GM10266 (cell line): ENCODE data around the gene P2RY2.

Source experiments
- DNase-seq: peaks from one replicate; pipeline ENCODE4 v3.0.0; 2012; ENCODE audit errors: extremely low spot score
- TF ChIP-seq, protein P1 (sequence below): IDR thresholded peaks from 2 replicates; pipeline ENCODE4 v1.5.1; 2012; ENCODE audit warnings: mild to moderate bottlenecking, low read depth; ENCODE audit not compliant: control insufficient read depth, insufficient read depth; ENCODE audit errors: missing control alignments

Gene P2RY2

DNA sequence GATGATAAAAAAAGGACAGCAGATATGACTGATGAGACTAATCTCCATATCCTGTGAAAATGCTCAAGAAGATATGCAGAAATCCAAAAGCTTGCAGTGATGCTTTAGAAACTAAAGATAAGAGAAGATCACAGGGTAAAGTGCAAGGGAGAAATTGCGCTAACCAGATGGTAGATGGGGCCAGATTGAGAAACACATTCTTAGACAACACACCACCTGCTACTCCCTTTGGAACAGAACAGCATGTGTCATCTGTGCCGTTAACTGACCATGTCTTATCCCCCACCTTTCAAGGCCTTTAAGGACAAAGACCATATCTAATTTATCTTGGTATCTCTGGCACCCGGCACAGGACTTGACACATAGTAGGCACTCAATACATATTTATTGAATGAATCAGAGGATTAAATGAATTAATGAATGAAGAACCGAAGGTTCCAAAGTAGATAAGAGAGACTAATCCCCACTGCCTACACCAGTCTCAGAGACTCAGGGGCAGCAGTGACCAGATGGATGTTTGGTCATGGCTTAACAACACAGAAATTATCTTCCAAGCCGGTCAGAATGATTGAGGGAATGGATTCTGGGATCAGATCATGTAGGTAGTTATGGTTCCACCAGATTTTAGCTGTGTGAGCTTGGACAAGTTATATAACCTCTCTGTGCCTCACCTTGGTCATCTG, 12.3 kb upstream of the P2RY2 start:
- no peak for DNase-seq
- TF ChIP-seq, protein P1, sequence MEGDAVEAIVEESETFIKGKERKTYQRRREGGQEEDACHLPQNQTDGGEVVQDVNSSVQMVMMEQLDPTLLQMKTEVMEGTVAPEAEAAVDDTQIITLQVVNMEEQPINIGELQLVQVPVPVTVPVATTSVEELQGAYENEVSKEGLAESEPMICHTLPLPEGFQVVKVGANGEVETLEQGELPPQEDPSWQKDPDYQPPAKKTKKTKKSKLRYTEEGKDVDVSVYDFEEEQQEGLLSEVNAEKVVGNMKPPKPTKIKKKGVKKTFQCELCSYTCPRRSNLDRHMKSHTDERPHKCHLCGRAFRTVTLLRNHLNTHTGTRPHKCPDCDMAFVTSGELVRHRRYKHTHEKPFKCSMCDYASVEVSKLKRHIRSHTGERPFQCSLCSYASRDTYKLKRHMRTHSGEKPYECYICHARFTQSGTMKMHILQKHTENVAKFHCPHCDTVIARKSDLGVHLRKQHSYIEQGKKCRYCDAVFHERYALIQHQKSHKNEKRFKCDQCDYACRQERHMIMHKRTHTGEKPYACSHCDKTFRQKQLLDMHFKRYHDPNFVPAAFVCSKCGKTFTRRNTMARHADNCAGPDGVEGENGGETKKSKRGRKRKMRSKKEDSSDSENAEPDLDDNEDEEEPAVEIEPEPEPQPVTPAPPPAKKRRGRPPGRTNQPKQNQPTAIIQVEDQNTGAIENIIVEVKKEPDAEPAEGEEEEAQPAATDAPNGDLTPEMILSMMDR: no peak

DNA sequence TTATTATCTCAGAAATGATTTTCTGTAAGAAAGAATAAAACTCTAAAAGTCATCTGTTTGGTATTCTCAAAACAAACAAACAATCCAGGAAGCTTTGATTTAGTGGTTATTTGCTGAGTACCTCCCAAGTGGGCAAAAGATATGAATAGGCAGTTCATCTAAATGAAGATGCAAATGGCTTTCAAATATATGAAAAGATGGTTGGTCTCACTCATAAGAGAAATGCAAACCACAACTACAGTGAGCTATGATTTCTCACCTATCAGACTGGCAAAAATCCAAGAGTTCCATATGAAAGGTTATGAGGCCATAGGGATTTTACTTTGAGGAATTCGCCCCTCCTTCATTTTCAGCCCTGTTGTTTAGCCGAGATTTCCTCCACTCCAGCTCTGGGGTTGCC, 11.3 kb upstream of the P2RY2 start:
- no peak for DNase-seq
- TF ChIP-seq, protein P1: no peak

DNA sequence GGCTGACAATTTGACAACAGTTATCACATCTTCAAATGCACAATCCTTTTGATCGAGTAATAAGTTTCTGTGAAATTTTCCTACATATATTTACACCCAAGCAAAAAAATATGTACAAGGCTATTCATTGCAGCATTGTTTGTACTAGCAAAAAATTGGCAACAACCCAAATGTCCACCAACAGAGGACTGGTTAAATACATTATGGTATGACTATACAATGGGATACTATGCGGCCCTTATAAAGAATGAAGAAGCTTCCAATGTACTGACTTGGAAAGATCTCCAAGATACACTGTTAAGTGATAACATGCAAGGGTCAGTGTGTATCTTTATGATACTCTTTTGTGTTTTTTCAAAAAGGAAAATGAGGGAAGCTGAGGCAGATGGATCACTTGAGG, 8.2 kb upstream of the P2RY2 start:
- DNase-seq: no peak
- TF ChIP-seq, protein P1: no peak

DNA sequence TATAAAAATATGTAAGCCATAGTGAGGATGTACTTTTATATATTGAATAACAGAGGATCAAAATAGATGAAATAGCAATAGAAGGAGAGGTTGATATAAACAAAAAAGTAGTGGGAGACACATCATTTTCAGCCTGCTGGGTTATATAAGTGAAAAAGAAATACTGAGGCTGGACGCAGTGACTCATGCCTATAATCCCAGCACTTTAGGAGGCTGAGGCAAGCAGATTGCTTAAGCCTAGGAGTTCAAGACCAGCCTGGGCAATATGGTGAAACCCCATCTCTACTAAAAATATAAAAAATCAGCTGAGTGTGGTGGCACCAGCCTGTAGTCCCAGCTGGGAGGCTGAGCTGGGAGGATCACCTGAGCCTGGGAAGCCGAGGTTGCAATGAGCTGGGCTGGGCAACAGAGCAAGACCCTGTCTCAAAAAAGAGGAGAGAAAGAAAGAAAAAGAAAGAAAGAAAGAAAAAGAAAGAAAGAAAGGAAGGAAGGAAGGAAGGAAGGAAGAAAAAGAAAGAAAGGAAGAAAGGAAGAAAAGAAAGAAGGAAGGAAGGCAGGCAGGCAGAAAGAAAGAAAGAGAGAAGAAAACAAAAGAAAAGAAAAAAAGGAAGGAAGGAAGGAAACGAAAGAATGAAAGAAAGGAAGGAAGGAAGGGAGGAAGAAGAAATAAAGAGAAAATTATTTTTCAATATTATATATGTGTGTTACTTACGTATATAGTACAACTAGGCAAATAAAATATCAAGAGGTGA, 7.0 kb upstream of the P2RY2 start:
- no peak for DNase-seq
- TF ChIP-seq, protein P1: no peak

DNA sequence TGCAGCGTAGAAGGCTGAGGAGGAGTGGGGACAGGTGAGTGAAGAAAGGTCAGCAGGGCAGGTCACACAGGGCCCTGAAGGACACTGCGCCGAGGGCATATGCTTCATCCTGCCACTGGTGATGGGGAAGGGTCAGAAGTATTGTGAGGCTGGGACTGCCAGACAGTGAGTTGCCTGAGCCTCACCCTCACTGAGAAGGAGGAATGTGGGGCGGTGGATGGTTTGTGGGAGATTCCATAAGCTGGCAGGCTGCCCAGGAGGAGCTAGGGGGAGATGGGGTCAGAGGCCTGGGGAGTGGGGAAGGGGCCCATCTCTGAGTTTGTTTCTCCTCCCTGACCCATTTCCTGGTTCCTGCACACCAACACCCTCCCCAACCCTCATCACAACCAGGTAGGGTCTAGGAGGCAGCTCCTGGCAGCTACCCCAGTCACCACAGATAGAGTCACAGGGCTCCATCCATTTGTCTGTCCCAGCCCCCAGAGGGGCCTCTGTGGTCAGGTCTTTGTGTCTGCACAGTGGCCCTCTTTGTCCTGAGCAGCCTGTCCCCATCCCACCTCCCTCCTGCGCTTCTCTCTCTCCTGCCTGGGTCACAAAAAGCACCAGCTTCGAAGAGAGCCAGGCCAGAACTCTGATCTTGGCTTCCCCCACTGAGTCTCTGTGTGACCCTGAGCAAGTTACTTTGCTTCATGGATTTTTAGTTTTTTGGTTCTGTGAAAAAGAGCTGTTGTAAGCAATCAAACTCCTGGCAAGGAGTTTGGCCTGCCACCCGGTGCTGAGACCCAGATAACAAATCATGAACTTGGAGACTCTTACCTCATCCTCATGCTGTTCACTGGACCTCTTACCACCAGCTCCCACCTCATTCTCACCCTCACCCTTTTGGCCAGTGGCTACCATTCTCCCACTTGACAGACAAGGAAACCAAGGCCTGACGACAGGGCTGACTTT, 4.6 kb upstream of the P2RY2 start:
- TF ChIP-seq, protein P1: no peak
- DNase-seq: no peak

DNA sequence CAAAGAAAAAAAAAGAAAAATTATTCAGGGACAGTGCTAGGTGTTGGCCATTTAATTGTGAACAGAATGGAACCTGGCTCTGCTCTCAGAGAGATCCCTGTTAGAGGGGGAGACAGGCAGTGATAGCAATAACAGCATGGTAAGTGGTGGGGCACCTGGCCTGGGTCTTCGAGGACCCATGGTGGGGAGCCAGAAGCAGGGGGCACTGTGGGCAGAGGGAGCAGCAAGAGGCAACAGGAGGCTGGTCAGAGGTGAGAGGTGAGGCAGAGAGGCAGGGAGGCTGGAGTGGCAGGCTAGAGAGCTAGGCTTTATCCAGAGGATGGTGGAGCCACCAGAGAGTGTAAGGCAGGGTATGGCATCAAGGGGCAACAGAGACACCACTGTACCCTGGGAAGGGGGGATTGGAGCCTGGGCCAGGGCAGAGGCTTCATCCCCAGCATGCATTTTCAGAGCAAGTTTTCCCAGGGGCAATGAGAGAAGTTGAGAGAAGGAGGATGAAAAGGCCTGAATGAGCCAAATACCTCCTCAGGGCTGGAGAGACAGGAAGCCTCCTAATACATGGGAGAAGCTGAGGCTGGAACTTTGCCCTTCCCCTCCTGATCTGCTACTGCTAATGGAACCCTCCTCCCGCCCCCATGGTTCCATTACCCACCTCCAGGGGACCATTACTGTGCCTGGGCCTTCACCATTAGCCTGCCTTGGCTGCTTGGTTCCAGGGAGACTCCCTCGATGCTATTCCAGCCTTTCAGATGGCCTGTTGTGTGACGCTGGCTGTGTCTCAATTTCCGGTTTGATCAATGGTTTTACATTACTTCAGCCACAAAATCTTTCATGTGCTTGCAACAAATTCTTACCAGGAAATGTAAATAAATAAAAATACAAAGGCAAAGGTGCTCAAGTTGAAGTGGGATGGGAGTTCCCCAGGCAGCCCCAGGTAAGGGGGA, 2.6 kb upstream of the P2RY2 start:
- DNase-seq: no peak
- TF ChIP-seq, protein P1: no peak
